ENCODE data around the gene WDPCP. TPM values are rescaled to one million over a fixed set of nuclear protein-coding genes. Genes with fewer than 3 reads are reported as not detected.

The WDPCP gene
- total RNA-seq, 1 donor from 2014 or later = 4.3 TPM

DNA sequence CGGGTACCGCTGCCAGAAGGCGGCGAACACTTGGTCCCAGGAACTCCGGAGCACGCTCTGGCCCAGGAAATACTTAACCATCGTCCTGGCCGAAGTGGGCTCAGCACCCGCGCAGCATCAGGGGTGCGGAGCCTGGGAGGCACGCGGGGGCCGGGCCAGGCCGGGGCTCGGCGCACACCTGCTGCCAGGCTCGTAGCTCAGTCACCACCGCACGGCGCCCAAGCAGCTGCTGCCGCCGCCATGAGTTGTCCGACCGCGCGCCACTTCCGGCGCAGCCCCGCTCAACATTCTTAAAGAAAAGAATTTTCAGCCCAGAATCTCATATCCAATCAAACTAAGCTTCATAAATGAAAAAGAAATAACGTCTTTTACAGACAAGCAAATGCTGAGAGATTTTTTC is 34.5 kb upstream of the WDPCP start:
- TF ChIP-seq, protein P1, sequence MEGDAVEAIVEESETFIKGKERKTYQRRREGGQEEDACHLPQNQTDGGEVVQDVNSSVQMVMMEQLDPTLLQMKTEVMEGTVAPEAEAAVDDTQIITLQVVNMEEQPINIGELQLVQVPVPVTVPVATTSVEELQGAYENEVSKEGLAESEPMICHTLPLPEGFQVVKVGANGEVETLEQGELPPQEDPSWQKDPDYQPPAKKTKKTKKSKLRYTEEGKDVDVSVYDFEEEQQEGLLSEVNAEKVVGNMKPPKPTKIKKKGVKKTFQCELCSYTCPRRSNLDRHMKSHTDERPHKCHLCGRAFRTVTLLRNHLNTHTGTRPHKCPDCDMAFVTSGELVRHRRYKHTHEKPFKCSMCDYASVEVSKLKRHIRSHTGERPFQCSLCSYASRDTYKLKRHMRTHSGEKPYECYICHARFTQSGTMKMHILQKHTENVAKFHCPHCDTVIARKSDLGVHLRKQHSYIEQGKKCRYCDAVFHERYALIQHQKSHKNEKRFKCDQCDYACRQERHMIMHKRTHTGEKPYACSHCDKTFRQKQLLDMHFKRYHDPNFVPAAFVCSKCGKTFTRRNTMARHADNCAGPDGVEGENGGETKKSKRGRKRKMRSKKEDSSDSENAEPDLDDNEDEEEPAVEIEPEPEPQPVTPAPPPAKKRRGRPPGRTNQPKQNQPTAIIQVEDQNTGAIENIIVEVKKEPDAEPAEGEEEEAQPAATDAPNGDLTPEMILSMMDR (IDR thresholded peaks at IDR 0.05; ENCODE audit: partially characterized antibody, unreplicated experiment) = no peak
- H3K27ac Mint-ChIP-seq (ENCODE audit: unreplicated experiment) = no peak overlapping the region

DNA sequence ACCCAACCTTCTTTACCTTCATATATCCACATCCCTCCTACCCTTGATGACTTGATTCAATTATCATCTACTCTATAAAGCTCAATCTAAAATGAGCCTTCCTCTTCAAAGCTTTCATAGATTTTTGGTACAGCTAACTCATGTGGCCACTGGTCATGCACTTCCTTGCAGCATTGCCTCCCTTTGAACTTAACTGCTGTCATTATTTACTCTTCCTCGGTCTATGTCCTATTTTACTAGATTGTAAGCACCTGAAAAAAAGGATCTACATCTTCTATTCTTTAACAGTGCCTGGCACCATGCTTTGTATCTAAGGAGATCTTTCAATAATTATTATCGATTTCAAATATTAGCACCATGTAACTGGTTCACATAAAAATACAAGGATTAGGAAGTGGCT is 31.1 kb upstream of the WDPCP start:
- Mint-ChIP-seq H3K36me3 (ENCODE audit: unreplicated experiment) (peaks cover 6% of the 10 kb centered on the region), H3K27ac (ENCODE audit: unreplicated experiment) (no peak overlapping the region), H3K4me3 (ENCODE audit: unreplicated experiment) (no peak overlapping the region), H3K9me3 (ENCODE audit: unreplicated experiment) (peaks cover 3% of the 10 kb centered on the region), H3K27me3 (ENCODE audit: unreplicated experiment) (no peaks in the 10 kb centered on the region), H3K4me1 (ENCODE audit: low read depth, unreplicated experiment) (no peaks in the 10 kb centered on the region)
- no peak for DNase-seq
- TF ChIP-seq, protein P1 (IDR thresholded peaks at IDR 0.05; ENCODE audit: partially characterized antibody, unreplicated experiment) = no peak

More for the DNA sequence above, 34.5 kb upstream of the WDPCP start:
- no peak overlapping the region for H3K4me3 Mint-ChIP-seq (ENCODE audit: unreplicated experiment)
- H3K4me1 Mint-ChIP-seq (ENCODE audit: low read depth, unreplicated experiment) = no peaks in the 10 kb centered on the region
- peaks cover 6% of the 10 kb centered on the region for H3K36me3 Mint-ChIP-seq (ENCODE audit: unreplicated experiment)
- DNase-seq = no peak
- H3K9me3 Mint-ChIP-seq (ENCODE audit: unreplicated experiment) = peaks cover 5% of the 10 kb centered on the region
- H3K27me3 Mint-ChIP-seq (ENCODE audit: unreplicated experiment) = no peaks in the 10 kb centered on the region

DNA sequence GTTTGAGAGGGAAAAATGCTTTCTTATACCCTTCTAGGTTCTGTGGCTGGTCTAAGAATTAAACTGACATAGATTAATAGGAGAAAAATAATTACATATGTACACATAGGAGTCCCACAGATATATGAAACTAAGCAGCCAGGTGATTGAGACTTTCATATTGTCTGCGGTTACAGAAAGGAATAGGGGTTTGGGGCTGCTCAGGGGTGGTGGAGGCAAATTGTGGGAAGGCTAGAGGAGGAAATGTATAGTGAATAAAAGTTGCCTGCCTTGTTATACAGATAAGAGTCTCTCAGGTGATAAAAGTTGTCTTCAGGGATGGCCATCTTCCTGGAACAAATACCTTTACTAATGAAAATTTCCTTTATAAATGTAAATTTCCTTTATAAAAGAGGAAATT is 29.1 kb upstream of the WDPCP start:
- TF ChIP-seq, protein P1 (IDR thresholded peaks at IDR 0.05; ENCODE audit: partially characterized antibody, unreplicated experiment) = no peak
- Mint-ChIP-seq H3K27ac (ENCODE audit: unreplicated experiment) (no peak overlapping the region), H3K27me3 (ENCODE audit: unreplicated experiment) (no peaks in the 10 kb centered on the region), H3K36me3 (ENCODE audit: unreplicated experiment) (peaks cover 6% of the 10 kb centered on the region), H3K9me3 (ENCODE audit: unreplicated experiment) (peaks cover 1% of the 10 kb centered on the region), H3K4me3 (ENCODE audit: unreplicated experiment) (no peak overlapping the region), H3K4me1 (ENCODE audit: low read depth, unreplicated experiment) (no peaks in the 10 kb centered on the region)
- no peak for DNase-seq

DNA sequence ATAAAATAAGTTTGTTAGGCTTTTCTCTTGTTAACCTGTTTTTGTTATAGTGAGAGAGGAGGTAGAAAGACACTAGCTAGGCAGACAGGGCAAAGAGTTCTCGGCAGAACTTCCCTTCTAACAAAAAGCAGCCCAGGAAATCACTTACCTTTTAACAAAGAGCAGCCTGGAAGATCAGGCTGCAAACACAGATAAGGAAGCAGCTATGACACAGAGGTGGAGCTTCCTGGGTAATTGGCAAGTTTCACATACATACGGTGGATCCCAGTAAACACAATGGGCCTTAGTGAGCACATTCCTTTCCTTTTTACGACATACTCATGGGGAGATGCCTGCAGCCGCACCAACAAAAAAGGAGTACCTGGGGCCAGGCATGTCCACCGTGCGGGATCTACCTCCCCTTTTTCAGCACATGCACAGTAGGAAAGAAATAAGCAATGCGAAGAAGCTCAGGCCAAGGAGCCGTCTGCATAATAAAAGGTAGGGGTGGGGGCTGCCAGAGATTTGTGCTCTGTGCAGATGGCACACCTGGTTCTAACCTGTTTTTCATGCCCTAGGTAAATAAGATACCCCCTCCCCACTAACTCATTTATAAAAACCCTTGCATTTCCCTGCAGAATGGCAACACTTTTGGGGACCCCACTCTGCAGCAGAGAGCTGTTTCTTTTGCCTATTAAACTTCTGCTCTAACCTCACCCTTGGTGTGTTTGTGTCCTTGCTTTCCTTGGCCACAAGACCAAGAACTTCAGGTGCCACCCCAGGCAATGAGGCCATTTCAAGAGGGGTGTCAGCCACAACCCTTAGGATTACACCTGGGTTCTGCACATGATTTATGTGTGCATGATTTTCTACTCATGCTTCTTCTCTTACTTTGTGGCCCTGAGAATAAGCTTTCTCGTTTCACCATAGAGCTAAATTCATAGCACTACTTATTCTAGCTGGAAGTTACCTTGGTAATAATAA is 27.0 kb upstream of the WDPCP start:
- Mint-ChIP-seq H3K4me3 (ENCODE audit: unreplicated experiment) (no peak overlapping the region), H3K4me1 (ENCODE audit: low read depth, unreplicated experiment) (no peaks in the 10 kb centered on the region)
- TF ChIP-seq, protein P1 (IDR thresholded peaks at IDR 0.05; ENCODE audit: partially characterized antibody, unreplicated experiment) = no peak

DNA sequence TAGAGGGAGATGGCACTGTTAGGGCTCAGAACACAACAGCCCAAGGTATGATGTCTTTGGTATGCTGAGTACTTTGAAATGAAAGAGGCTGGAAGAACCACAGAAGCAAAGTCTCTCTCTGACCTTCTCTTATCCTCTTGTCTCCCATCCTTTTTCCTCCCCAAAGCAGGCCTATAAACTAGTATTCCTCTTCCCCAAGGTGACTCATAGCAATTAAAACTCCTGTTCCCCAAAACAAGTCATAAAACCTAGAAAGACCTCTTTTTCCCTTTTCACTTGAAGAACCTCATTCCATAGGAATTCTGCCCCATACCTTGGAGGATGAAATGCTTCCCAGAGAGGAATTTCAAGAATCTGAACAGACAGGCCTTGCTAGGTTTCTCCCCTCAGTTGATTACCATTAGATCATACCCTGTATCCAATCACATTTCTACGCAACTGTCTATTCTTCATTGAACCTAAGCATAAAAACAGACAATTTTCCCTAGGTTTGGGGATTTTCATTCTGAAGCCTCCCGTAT is 26.2 kb upstream of the WDPCP start:
- Mint-ChIP-seq H3K4me1 (ENCODE audit: low read depth, unreplicated experiment) (no peaks in the 10 kb centered on the region), H3K4me3 (ENCODE audit: unreplicated experiment) (no peak overlapping the region), H3K27ac (ENCODE audit: unreplicated experiment) (no peak overlapping the region)

More for the DNA sequence above, 27.0 kb upstream of the WDPCP start:
- no peaks in the 10 kb centered on the region for H3K27me3 Mint-ChIP-seq (ENCODE audit: unreplicated experiment)
- H3K27ac Mint-ChIP-seq (ENCODE audit: unreplicated experiment) = no peak overlapping the region
- H3K9me3 Mint-ChIP-seq (ENCODE audit: unreplicated experiment) = no peaks in the 10 kb centered on the region
- DNase-seq = no peak
- H3K36me3 Mint-ChIP-seq (ENCODE audit: unreplicated experiment) = no peaks in the 10 kb centered on the region

More for the DNA sequence above, 26.2 kb upstream of the WDPCP start:
- H3K9me3 Mint-ChIP-seq (ENCODE audit: unreplicated experiment) = no peaks in the 10 kb centered on the region
- TF ChIP-seq, protein P1 (IDR thresholded peaks at IDR 0.05; ENCODE audit: partially characterized antibody, unreplicated experiment) = no peak
- no peaks in the 10 kb centered on the region for H3K27me3 Mint-ChIP-seq (ENCODE audit: unreplicated experiment)
- no peaks in the 10 kb centered on the region for H3K36me3 Mint-ChIP-seq (ENCODE audit: unreplicated experiment)
- no peak for DNase-seq
